Esophagus (tissue), 2 donors: Measurements from ENCODE around the gene PDE1C. TPM values are rescaled to one million over a fixed set of nuclear protein-coding genes. Genes with fewer than 3 reads are reported as not detected.

Experiments
- H3K27ac ChIP-seq, 2 donors: one replicate each; pipeline ENCODE4 v1.5.1; 2013; ENCODE audit warnings: low read depth in 2 of 2, mild to moderate bottlenecking in 2 of 2, inconsistent platforms in 1 of 2, low read length in 1 of 2, moderate library complexity in 1 of 2
- H3K27me3 ChIP-seq, 2 donors: one replicate each; pipeline ENCODE4 v1.6.1; 2013; ENCODE audit warnings: low read length in 2 of 2, control low read depth in 1 of 2, mild to moderate bottlenecking in 1 of 2; ENCODE audit not compliant: insufficient read depth in 2 of 2, control insufficient read depth in 1 of 2
- H3K36me3 ChIP-seq, 2 donors: one replicate each; pipeline ENCODE4 v1.6.1; 2013; ENCODE audit warnings: low read length in 1 of 2; ENCODE audit not compliant: control insufficient read depth in 2 of 2, insufficient read depth in 2 of 2
- H3K4me1 ChIP-seq, 2 donors: one replicate each; pipeline ENCODE4 v1.6.1; 2013; ENCODE audit warnings: low read length in 1 of 2; ENCODE audit not compliant: control insufficient read depth in 2 of 2, insufficient read depth in 2 of 2
- H3K4me3 ChIP-seq, 2 donors: one replicate each; pipeline ENCODE4 v1.5.1; 2013; ENCODE audit warnings: low read length in 2 of 2, mild to moderate bottlenecking in 2 of 2, low read depth in 1 of 2, moderate library complexity in 1 of 2
- H3K9me3 ChIP-seq, 2 donors: one replicate each; pipeline ENCODE4 v1.6.1; 2013; ENCODE audit warnings: mild to moderate bottlenecking in 2 of 2, low read depth in 1 of 2, low read length in 1 of 2, moderate library complexity in 1 of 2; ENCODE audit not compliant: control insufficient read depth in 2 of 2, insufficient read depth in 1 of 2
- whole genome bisulfite sequencing, 2 donors: extraction: QIAGEN DNeasy Blood & Tissue Kit; methylation state at CpG; one replicate each; pipeline ENCODE4 v1.1.7; 2013; 5-methylcytosine and 5-hydroxymethylcytosine counted together
- polyA plus RNA-seq, 2 donors: library from polyadenylated mRNA; stranded (reverse); fragments of 200-250 nt; gene quantifications; one replicate each; pipeline ENCODE4 v1.2.3, GENCODE V29; 2013
- donor health status: healthy with polysubstance abuse.
- donor health status: Bipolar disorder and iron deficiency.

PDE1C gene
- polyA plus RNA-seq, 2 donors = 1.9 to 2.2 TPM

DNA sequence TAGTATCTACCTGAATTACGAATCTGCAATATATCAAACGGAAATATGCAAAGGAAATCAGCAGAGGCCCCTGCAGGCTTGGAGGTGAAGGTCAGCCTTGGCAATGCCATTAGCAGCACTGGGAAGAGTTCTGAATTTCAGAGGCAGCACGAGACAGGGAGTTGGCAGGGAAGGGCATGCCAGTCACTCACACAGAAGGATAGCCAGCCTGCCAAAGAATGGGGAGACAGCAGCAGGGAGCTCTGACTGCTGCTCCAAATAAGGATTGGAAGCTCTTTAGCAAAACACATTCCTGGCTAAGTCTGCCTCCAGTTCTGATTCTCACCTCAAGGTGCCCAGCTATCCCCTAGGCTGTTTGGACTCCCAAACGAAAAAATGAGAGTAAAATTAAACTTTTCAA is 188.0 kb downstream of the PDE1C start:
- Histone ChIP-seq H3K36me3 (no peaks in the 10 kb centered on the region), H3K27me3 (no peaks in the 10 kb centered on the region), H3K4me1 (no peaks in the 10 kb centered on the region), H3K27ac (peak overlapping the region in 1 of 2 donors; percentile 51), H3K4me3 (no peak overlapping the region), H3K9me3 (no peaks in the 10 kb centered on the region)
- 44 to 46% methylated on average over 4 of the region's 4 CpGs for WGBS, 2 donors

DNA sequence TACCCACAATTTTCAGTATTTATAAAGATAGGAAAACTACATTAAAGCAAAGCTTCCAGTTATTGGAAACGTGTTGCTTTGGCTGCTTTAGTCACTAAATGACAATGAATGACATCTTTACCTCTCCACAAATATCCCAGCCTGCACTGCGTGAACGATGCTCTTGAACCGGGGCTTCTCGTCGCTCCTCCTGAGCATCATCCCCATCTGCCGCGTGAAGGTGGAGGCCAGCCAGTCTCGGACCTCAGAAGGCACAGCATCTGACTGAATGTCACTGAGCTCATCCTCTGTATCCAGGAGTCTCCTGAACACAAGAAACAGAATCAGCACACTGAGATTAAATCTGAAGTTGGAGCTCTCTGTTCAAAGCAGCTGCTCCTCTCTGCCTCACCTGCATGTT is 191.3 kb downstream of the PDE1C start:
- no peaks in the 10 kb centered on the region for H3K27me3 ChIP-seq
- no peak overlapping the region for H3K27ac ChIP-seq
- no peaks in the 10 kb centered on the region for H3K36me3 ChIP-seq
- 89 to 90% methylated on average over 9 of the region's 9 CpGs for whole genome bisulfite sequencing, 2 donors
- H3K9me3 ChIP-seq = no peaks in the 10 kb centered on the region
- no peaks in the 10 kb centered on the region for H3K4me1 ChIP-seq
- no peak overlapping the region for H3K4me3 ChIP-seq

DNA sequence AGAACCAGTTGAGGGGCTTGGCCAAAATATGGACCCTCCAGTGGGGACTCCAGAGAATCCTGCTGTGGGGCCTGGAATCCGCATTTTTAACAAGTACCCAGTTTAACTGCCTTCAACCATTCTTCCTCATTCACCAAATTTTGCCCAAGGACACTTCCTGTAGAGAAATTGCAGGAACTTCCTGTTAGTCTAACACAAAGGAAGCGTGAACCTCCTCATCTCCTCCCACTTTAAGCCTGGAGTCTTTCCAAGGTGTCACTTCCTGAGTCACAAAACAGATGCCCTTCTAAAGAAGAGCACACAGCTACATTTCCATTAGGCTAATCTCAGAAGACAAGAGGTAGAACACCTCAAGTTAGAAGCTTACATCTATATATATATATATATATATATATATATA is 194.8 kb downstream of the PDE1C start:
- Histone ChIP-seq H3K4me1 (no peaks in the 10 kb centered on the region), H3K27ac (no peak overlapping the region), H3K36me3 (no peaks in the 10 kb centered on the region), H3K27me3 (no peaks in the 10 kb centered on the region), H3K4me3 (no peak overlapping the region), H3K9me3 (no peaks in the 10 kb centered on the region)
- WGBS, 2 donors = 56 to 73% methylated on average over 2 of the region's 2 CpGs

DNA sequence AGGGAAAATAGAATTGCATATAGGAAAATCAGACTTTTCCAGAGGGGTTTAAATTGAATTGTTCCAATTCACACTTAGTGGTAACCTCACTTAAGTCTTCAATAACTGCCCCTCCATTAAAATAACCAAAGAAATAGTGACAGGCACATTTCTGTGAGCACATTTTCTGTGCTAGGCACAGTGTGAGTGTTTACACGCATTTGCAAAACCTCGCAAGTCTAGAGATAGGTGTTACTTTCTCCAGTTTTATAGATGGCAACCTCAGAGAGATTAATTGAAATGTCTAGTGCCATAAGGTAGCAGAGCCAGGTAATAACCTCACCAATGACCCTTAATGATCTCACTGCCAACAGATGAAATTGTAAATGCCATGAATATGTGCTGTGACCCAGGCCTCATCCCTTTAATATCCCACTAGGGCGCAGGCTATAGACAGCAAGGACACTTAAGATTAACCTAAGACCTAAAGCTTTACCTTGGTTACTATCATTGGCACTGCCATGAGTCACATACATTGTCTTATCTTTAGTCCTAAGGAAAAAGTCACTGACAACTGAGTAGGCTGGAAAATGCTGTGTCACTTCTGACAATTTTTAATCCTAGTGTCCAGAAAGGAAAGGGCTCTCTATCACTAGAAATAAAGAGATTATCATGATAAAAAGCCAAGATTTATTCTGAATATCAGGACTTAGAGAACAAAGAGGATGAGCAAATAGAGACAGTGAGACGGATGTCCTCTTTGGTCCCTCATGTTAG is 195.4 kb downstream of the PDE1C start:
- H3K4me3 ChIP-seq = no peak overlapping the region
- 92 to 93% methylated on average over 4 of the region's 4 CpGs for WGBS, 2 donors
- no peaks in the 10 kb centered on the region for H3K9me3 ChIP-seq
- no peaks in the 10 kb centered on the region for H3K36me3 ChIP-seq
- H3K27ac ChIP-seq = no peak overlapping the region
- no peaks in the 10 kb centered on the region for H3K4me1 ChIP-seq
- H3K27me3 ChIP-seq = no peaks in the 10 kb centered on the region

DNA sequence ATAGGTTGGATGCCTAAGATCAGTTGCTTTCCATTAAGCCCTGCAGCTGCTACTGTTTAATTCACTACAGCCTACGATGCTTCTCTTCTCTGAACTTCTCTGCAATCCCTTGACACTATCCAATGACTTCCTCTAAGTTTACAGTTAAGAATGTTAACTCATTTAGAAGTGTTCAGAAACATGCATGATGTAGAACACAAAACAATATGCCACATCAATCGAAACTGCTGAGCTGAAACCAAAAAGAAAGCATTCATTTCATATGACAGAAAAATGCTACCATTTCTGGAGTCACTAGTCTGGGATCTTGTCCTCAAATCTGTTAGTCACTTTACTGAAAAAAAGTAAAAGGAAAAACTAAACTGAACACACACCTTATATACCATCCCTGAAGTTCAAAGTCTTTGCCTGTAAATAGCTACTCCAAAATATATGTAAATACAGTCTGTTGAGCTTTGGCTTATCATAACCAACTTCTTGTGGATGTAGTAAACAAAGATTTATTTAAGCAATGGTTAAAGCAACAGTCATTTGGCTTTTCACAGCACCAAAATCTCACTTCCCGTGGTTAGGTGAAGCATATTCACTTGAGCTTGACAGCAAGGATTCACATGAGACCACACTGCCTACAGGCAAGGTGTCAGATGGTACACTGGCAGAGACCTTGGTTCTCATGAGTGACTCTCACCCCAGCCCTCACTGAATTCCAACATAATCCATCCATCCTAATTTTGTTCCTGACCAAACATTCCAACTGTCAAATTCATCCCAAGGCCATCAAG is 196.2 kb downstream of the PDE1C start:
- 58 to 60% methylated on average over 3 of the region's 3 CpGs for WGBS, 2 donors
- Histone ChIP-seq H3K4me1 (no peaks in the 10 kb centered on the region), H3K27me3 (no peaks in the 10 kb centered on the region), H3K36me3 (no peaks in the 10 kb centered on the region), H3K9me3 (no peaks in the 10 kb centered on the region), H3K27ac (no peak overlapping the region), H3K4me3 (no peak overlapping the region)

DNA sequence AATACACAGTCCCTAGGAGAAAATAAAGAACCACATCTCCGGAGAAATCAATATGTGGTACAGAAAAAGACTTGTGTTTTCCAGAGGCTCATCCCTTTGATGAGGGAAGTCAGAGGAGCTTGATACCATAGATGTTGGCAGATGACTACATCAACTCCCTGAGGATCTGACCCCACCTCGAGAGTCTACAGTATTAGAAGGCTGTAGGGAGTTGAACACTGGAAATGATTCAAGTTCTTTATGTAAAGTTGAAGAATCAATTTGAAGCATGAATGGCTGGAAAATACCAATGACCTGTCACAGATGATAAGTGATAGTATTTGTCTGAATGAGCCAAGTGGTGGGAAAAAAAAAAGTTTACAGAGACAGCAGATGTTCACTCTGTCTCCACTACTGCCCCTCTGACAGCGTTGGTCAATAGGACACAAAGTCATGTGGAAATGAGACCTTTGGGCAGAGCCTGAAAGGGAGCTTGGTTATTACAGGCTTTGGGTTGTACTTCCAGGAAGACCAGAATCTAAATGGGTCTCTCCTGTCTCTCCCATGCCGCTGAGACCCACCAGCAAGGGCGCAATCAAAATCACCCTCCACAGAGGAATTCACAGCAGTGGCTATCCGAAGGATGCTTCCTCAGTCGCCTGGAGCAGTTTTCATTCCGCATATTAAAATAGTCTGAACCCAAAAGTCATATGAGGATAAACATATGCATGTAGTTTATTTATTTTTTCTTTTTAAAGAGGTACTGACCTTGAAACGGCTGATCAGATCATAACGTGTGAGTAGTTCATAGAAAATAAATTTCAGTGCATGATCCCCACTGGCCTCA is 197.4 kb downstream of the PDE1C start:
- Histone ChIP-seq H3K36me3 (no peaks in the 10 kb centered on the region), H3K4me1 (no peaks in the 10 kb centered on the region), H3K4me3 (no peak overlapping the region), H3K27me3 (no peaks in the 10 kb centered on the region), H3K9me3 (no peaks in the 10 kb centered on the region), H3K27ac (no peak overlapping the region)
- 74 to 79% methylated on average over 10 of the region's 10 CpGs for WGBS, 2 donors

DNA sequence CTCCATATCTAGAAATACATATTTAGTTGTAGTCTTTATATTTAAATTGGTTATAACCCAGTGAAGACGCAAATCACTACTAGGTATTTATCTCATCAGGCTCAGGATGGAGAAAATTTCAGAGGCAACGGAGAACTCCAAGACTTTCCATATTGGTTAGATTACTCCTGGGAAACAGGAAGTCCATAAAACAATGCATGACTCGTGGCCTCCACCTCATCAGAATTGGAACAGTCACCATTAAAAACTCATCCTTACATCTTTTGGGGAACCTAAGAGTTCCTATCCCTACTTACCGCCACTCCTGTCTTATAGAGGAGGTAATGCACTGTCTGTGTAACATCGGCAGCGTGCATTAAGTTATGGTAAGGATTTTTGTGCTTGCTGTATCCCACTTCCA is 205.6 kb downstream of the PDE1C start:
- no peak overlapping the region for H3K4me3 ChIP-seq
- no peak overlapping the region for H3K27ac ChIP-seq
- H3K9me3 ChIP-seq = peaks cover 0 to 3% of the 10 kb centered on the region in 2 donors
- no peaks in the 10 kb centered on the region for H3K4me1 ChIP-seq
- 83 to 85% methylated on average over 6 of the region's 6 CpGs for WGBS, 2 donors
- H3K36me3 ChIP-seq = no peaks in the 10 kb centered on the region
- no peaks in the 10 kb centered on the region for H3K27me3 ChIP-seq

DNA sequence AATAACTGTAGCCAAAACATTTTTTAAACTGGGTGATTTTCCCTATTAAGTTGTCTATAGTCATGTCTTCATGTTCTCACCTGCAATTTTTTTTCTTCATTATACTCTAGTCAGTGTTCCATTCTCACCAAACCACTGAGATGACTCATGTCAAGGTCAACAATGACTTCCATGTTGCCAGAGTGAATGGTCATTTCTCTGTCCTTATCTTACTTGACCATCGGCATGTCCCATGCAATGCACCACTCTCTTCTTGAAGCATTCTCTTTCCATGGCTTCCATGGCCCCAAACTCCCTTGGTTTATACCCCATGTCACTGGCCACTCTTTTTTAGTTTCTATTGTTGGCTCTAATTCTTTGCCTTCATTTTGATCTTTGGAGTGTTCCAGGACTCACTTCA is 209.3 kb downstream of the PDE1C start:
- H3K9me3 ChIP-seq = no peaks in the 10 kb centered on the region
- H3K27me3 ChIP-seq = no peaks in the 10 kb centered on the region
- H3K4me1 ChIP-seq = no peaks in the 10 kb centered on the region
- no peaks in the 10 kb centered on the region for H3K36me3 ChIP-seq
- no peak overlapping the region for H3K27ac ChIP-seq
- no peak overlapping the region for H3K4me3 ChIP-seq
- WGBS, 2 donors = 95% methylated on average over 1 of the region's 1 CpG

DNA sequence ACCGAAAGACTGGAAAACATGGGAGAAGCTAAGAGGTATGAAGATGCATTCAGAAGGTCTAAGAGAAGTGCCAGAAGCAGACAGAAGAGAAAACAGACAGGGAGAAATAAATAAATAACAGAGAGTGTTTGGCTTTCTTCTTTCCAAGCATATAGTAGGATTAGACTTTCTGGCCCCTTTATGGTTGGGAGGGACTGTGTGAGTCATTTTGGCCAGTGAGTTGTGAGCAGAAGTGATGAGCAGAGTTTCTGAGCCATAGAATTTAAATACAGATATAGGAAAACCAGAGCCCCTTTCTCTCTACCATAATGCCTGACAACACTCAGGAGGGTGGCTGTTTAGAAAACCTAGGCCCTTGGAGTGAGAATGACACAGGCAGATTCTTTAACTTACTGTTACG is 212.2 kb downstream of the PDE1C start:
- 95 to 96% methylated on average over 2 of the region's 2 CpGs for WGBS, 2 donors

More for the DNA sequence above, 212.2 kb downstream of the PDE1C start:
- no peak overlapping the region for H3K27ac ChIP-seq
- H3K27me3 ChIP-seq = no peaks in the 10 kb centered on the region
- H3K4me3 ChIP-seq = no peak overlapping the region
- no peaks in the 10 kb centered on the region for H3K4me1 ChIP-seq
- no peaks in the 10 kb centered on the region for H3K9me3 ChIP-seq
- H3K36me3 ChIP-seq = no peaks in the 10 kb centered on the region
